K562 (cell line): Measurements from ENCODE around the gene LRRC47. TPM values are rescaled to one million over a fixed set of nuclear protein-coding genes. Genes with fewer than 3 reads are reported as not detected.

Experiments
- KAT7 ChIP-seq: sonication (generic); formaldehyde crosslinking; IDR thresholded peaks from 2 replicates; pipeline ENCODE4 v1.8.0; 2022; ENCODE audit warnings: missing genetic modification reagents, mild to moderate bottlenecking, borderline replicate concordance
- KLF1 ChIP-seq: fragments of 450-650 bp; IDR thresholded peaks from 2 replicates; pipeline ENCODE4 v1.6.1; 2016; ENCODE audit warnings: missing genetic modification characterization, missing compliant biosample characterization
- MAZ ChIP-seq, 2 experiments: fragments of 450-650 bp in 1 of 2; sonication (generic) in 1 of 2; formaldehyde crosslinking; IDR thresholded peaks in 1 of 2; conservative IDR thresholded peaks in 1 of 2; 2 replicates each; pipeline versions ENCODE4 v1.4.0 to v1.5.0; 2020; ENCODE audit warnings: mild to moderate bottlenecking in 1 of 2, missing genetic modification reagents in 1 of 2
- POLR2G ChIP-seq: fragments of 200-400 bp; formaldehyde crosslinking; IDR thresholded peaks from 2 replicates; pipeline ENCODE4 v1.6.1; 2017; ENCODE audit warnings: low read depth, mild to moderate bottlenecking, antibody characterized with exemption, low read length, moderate library complexity
- ZNF12 ChIP-seq: sonication (generic); formaldehyde crosslinking; IDR thresholded peaks from 2 replicates; pipeline ENCODE4 v1.4.0; 2020; ENCODE audit warnings: mild to moderate bottlenecking, missing genetic modification reagents
- ZNF133 ChIP-seq: fragments of 250-450 bp; sonication (Bioruptor Pico); IDR thresholded peaks from 2 replicates; pipeline ENCODE4 v1.4.0; 2020; ENCODE audit warnings: mild to moderate bottlenecking
- ZNF445 ChIP-seq: fragments of 250-450 bp; sonication (Bioruptor Pico); IDR thresholded peaks from 2 replicates; pipeline ENCODE4 v1.4.0; 2020; ENCODE audit warnings: low read depth, mild to moderate bottlenecking, moderate library complexity
- polyA plus RNA-seq, 8 experiments: library from polyadenylated mRNA; depleted of rRNA in 4 of 8; stranded (reverse) in 5 of 8; unstranded in 3 of 8; fragments of >200 nt; fragmentation: Nextera tagmentation in 2 of 8; fragmentation: Illumina TruSeq in 1 of 8; extraction: Ambion mirVana in 2 of 8; extraction: Trizol in 1 of 8; gene quantifications; 2 replicates each; pipeline versions ENCODE4 v1.2.1 to v1.2.3, GENCODE V29; 2011 to 2014; ENCODE audit warnings: inconsistent platforms in 1 of 8, missing spikeins in 1 of 8
- total RNA-seq, 7 experiments: library from RNA; depleted of rRNA in 6 of 7; stranded (reverse); fragments of >200 nt in 6 of 7; fragmentation: Illumina TruSeq in 2 of 7; extraction: Trizol in 2 of 7; gene quantifications; 2 replicates each; pipeline versions ENCODE4 v1.2.1 to v1.2.3, GENCODE V29; 2011 to 2021; ENCODE audit warnings: low replicate concordance in 1 of 7
- TF ChIP-seq, protein P1 (sequence below), 3 experiments: fragments of 200-800 bp in 1 of 3; fragments of 250-450 bp in 1 of 3; fragments of 450-650 bp in 1 of 3; sonication (Bioruptor Pico) in 1 of 3; sonication (Bioruptor generic) in 1 of 3; formaldehyde crosslinking in 1 of 3; IDR thresholded peaks; 2 replicates each; pipeline versions ENCODE4 v1.6.1 to v1.8.0; 2016 to 2022; ENCODE audit warnings: mild to moderate bottlenecking in 2 of 3, missing genetic modification characterization in 2 of 3, missing compliant biosample characterization in 1 of 3, moderate library complexity in 1 of 3
- TF ChIP-seq, protein P2 (sequence below): fragments of 450-650 bp; formaldehyde crosslinking; IDR thresholded peaks from 2 replicates; pipeline ENCODE4 v1.4.0; 2020; ENCODE audit warnings: mild to moderate bottlenecking
- TF ChIP-seq, protein P3 (sequence below): fragments of 250-450 bp; sonication (Bioruptor Pico); IDR thresholded peaks from 2 replicates; pipeline ENCODE4 v1.4.0; 2020; ENCODE audit warnings: mild to moderate bottlenecking, moderate library complexity, borderline replicate concordance
- TF ChIP-seq, protein P4 (sequence below): fragments of 450-650 bp; IDR thresholded peaks from 2 replicates; pipeline ENCODE4 v1.6.1; 2018; ENCODE audit not compliant: partially characterized antibody
- TF ChIP-seq, protein P5 (sequence below): fragments of 450-650 bp; IDR thresholded peaks from 2 replicates; pipeline ENCODE4 v1.6.1; 2017; ENCODE audit warnings: antibody characterized with exemption

Gene LRRC47
- total and polyA plus RNA-seq, 9 of the 15 experiments (the other 6 are each of a cell fraction or from before 2014, with no cell fraction given) = 4.6 to 68.0 (median 35.9) TPM

DNA sequence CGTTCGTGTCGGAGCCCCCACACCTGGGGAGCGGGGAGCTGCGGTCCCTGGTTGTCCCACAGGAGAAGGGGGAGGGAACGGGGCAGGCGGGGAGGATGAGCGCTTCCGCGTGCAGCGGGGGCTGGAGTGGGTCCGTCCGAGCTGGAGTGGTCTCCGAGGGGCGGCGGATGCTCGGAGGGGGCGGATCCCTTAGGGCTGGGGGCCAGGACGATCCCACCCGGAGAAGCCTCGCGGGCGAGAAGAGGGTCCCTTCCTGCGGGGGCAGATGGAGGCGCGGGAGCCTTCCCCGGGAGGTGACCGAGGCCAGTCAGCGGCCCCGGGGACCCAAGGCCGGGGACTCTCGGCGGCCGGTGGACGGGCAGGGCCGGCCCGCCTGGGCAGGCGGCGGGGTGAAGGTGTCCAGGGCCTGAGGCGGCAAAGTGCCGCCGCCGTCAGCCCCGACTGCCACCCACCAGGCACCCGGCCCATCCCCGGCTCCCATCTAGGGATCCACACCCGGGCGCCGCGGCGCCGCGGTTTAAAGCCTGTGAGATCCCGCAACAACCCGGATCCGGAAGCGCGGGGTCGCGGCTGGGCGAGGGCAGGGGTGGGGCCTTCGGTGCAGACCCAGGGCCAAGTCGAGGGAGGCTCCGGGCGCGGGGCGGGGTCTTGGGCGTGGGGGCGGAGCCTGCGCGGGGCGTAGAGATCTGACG, 49.3 kb downstream of the LRRC47 start (continued):
- TF ChIP-seq, protein P1, sequence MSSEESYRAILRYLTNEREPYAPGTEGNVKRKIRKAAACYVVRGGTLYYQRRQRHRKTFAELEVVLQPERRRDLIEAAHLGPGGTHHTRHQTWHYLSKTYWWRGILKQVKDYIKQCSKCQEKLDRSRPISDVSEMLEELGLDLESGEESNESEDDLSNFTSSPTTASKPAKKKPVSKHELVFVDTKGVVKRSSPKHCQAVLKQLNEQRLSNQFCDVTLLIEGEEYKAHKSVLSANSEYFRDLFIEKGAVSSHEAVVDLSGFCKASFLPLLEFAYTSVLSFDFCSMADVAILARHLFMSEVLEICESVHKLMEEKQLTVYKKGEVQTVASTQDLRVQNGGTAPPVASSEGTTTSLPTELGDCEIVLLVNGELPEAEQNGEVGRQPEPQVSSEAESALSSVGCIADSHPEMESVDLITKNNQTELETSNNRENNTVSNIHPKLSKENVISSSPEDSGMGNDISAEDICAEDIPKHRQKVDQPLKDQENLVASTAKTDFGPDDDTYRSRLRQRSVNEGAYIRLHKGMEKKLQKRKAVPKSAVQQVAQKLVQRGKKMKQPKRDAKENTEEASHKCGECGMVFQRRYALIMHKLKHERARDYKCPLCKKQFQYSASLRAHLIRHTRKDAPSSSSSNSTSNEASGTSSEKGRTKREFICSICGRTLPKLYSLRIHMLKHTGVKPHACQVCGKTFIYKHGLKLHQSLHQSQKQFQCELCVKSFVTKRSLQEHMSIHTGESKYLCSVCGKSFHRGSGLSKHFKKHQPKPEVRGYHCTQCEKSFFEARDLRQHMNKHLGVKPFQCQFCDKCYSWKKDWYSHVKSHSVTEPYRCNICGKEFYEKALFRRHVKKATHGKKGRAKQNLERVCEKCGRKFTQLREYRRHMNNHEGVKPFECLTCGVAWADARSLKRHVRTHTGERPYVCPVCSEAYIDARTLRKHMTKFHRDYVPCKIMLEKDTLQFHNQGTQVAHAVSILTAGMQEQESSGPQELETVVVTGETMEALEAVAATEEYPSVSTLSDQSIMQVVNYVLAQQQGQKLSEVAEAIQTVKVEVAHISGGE (CRISPR knock-in tag; IDR thresholded peaks at IDR 0.05) = peak in 1 of 3 experiments; percentile 27; a peak in 1 of 6 replicates
- TF ChIP-seq, protein P2, sequence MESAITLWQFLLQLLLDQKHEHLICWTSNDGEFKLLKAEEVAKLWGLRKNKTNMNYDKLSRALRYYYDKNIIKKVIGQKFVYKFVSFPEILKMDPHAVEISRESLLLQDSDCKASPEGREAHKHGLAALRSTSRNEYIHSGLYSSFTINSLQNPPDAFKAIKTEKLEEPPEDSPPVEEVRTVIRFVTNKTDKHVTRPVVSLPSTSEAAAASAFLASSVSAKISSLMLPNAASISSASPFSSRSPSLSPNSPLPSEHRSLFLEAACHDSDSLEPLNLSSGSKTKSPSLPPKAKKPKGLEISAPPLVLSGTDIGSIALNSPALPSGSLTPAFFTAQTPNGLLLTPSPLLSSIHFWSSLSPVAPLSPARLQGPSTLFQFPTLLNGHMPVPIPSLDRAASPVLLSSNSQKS (CRISPR knock-in tag) = no peak
- TF ChIP-seq KAT7 (CRISPR knock-in tag) (peak; percentile 48; the same call in 1 of the 2 replicates), ZNF133 (CRISPR knock-in tag) (no peak), ZNF12 (CRISPR knock-in tag) (no peak), ZNF445 (no peak), KLF1 (tag) (0 out of 2 replicates have a peak, but pooled peaks have one; percentile 35), POLR2G (peak; percentile 94), MAZ (CRISPR knock-in tag; conservative IDR thresholded peaks at IDR 0.05 in 1 of 2, IDR thresholded peaks at IDR 0.05 in 1 of 2) (peak; percentile 40 to 56; a peak in 3 of 4 replicates)
- TF ChIP-seq, protein P3, sequence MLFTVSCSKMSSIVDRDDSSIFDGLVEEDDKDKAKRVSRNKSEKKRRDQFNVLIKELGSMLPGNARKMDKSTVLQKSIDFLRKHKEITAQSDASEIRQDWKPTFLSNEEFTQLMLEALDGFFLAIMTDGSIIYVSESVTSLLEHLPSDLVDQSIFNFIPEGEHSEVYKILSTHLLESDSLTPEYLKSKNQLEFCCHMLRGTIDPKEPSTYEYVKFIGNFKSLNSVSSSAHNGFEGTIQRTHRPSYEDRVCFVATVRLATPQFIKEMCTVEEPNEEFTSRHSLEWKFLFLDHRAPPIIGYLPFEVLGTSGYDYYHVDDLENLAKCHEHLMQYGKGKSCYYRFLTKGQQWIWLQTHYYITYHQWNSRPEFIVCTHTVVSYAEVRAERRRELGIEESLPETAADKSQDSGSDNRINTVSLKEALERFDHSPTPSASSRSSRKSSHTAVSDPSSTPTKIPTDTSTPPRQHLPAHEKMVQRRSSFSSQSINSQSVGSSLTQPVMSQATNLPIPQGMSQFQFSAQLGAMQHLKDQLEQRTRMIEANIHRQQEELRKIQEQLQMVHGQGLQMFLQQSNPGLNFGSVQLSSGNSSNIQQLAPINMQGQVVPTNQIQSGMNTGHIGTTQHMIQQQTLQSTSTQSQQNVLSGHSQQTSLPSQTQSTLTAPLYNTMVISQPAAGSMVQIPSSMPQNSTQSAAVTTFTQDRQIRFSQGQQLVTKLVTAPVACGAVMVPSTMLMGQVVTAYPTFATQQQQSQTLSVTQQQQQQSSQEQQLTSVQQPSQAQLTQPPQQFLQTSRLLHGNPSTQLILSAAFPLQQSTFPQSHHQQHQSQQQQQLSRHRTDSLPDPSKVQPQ = no peak
- TF ChIP-seq, protein P4, sequence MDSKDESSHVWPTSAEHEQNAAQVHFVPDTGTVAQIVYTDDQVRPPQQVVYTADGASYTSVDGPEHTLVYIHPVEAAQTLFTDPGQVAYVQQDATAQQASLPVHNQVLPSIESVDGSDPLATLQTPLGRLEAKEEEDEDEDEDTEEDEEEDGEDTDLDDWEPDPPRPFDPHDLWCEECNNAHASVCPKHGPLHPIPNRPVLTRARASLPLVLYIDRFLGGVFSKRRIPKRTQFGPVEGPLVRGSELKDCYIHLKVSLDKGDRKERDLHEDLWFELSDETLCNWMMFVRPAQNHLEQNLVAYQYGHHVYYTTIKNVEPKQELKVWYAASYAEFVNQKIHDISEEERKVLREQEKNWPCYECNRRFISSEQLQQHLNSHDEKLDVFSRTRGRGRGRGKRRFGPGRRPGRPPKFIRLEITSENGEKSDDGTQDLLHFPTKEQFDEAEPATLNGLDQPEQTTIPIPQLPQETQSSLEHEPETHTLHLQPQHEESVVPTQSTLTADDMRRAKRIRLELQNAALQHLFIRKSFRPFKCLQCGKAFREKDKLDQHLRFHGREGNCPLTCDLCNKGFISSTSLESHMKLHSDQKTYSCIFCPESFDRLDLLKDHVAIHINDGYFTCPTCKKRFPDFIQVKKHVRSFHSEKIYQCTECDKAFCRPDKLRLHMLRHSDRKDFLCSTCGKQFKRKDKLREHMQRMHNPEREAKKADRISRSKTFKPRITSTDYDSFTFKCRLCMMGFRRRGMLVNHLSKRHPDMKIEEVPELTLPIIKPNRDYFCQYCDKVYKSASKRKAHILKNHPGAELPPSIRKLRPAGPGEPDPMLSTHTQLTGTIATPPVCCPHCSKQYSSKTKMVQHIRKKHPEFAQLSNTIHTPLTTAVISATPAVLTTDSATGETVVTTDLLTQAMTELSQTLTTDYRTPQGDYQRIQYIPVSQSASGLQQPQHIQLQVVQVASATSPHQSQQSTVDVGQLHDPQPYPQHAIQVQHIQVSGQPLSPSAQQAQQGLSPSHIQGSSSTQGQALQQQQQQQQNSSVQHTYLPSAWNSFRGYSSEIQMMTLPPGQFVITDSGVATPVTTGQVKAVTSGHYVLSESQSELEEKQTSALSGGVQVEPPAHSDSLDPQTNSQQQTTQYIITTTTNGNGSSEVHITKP = peak; percentile 6
- TF ChIP-seq, protein P5, sequence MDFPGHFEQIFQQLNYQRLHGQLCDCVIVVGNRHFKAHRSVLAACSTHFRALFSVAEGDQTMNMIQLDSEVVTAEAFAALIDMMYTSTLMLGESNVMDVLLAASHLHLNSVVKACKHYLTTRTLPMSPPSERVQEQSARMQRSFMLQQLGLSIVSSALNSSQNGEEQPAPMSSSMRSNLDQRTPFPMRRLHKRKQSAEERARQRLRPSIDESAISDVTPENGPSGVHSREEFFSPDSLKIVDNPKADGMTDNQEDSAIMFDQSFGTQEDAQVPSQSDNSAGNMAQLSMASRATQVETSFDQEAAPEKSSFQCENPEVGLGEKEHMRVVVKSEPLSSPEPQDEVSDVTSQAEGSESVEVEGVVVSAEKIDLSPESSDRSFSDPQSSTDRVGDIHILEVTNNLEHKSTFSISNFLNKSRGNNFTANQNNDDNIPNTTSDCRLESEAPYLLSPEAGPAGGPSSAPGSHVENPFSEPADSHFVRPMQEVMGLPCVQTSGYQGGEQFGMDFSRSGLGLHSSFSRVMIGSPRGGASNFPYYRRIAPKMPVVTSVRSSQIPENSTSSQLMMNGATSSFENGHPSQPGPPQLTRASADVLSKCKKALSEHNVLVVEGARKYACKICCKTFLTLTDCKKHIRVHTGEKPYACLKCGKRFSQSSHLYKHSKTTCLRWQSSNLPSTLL = no peak
